GM12878 (cell line): Measurements from ENCODE around the gene CSNK1G1.

Experiments used
- ETV6 ChIP-seq, 2 experiments: fragments of 450-650 bp in 1 of 2; IDR thresholded peaks in 1 of 2; conservative IDR thresholded peaks in 1 of 2; 2 replicates each; pipeline ENCODE4 v1.6.1; 2014; ENCODE audit warnings: antibody characterized with exemption in 1 of 2, borderline replicate concordance in 1 of 2, low read depth in 1 of 2, mild to moderate bottlenecking in 1 of 2, moderate library complexity in 1 of 2
- EZH2 ChIP-seq: IDR thresholded peaks from 2 replicates; pipeline ENCODE4 v1.6.1; 2012; ENCODE audit warnings: low read depth, mild to moderate bottlenecking, control low read depth, inconsistent platforms, low read length, borderline replicate concordance; ENCODE audit not compliant: control insufficient read depth
- FOXM1 ChIP-seq: IDR thresholded peaks from 2 replicates; pipeline ENCODE4 v1.6.1; 2012; ENCODE audit warnings: low read depth, mild to moderate bottlenecking, inconsistent platforms, low read length, moderate library complexity
- NFXL1 ChIP-seq: fragments of 450-650 bp; IDR thresholded peaks from 2 replicates; pipeline ENCODE4 v1.6.1; 2017; ENCODE audit warnings: antibody characterized with exemption, mild to moderate bottlenecking, borderline replicate concordance
- NFYB ChIP-seq: IDR thresholded peaks from 2 replicates; pipeline ENCODE4 v1.6.1; 2011; ENCODE audit warnings: low read depth, mild to moderate bottlenecking, low read length, improper control_type of control experiment, moderate library complexity; ENCODE audit not compliant: insufficient read depth
- POLR2AphosphoS5 ChIP-seq: IDR thresholded peaks from 2 replicates; pipeline ENCODE4 v1.6.1; 2011; ENCODE audit warnings: mild to moderate bottlenecking, low read length, inconsistent platforms
- RCOR1 ChIP-seq: conservative IDR thresholded peaks from 2 replicates; pipeline ENCODE4 v1.6.1; 2012; ENCODE audit warnings: low read depth, low read length, improper control_type of control experiment
- TF ChIP-seq, protein P1 (sequence below): IDR thresholded peaks from 2 replicates; pipeline ENCODE4 v1.6.1; 2011; ENCODE audit warnings: mild to moderate bottlenecking, low read depth, low read length, moderate library complexity; ENCODE audit not compliant: insufficient replicate concordance
- TF ChIP-seq, protein P2 (sequence below), 3 experiments: IDR thresholded peaks in 2 of 3; conservative IDR thresholded peaks in 1 of 3; 2 replicates each; pipeline ENCODE4 v1.5.1; 2011; ENCODE audit warnings: low read depth in 3 of 3, low read length in 3 of 3, mild to moderate bottlenecking in 3 of 3, control low read depth in 2 of 3, moderate library complexity in 2 of 3, inconsistent platforms in 1 of 3, mixed read lengths in 1 of 3; ENCODE audit not compliant: control insufficient read depth in 2 of 3, insufficient read depth in 1 of 3; ENCODE audit errors: extremely low read depth in 1 of 3
- TF ChIP-seq, protein P3 (sequence below): IDR thresholded peaks from 2 replicates; pipeline ENCODE4 v1.6.1; 2012; ENCODE audit warnings: low read length, inconsistent platforms
- TF ChIP-seq, protein P4 (sequence below): fragments of 450-650 bp; IDR thresholded peaks from 2 replicates; pipeline ENCODE4 v1.6.1; 2017; ENCODE audit warnings: mild to moderate bottlenecking, low read depth, inconsistent platforms; ENCODE audit not compliant: poor library complexity, severe bottlenecking

DNA sequence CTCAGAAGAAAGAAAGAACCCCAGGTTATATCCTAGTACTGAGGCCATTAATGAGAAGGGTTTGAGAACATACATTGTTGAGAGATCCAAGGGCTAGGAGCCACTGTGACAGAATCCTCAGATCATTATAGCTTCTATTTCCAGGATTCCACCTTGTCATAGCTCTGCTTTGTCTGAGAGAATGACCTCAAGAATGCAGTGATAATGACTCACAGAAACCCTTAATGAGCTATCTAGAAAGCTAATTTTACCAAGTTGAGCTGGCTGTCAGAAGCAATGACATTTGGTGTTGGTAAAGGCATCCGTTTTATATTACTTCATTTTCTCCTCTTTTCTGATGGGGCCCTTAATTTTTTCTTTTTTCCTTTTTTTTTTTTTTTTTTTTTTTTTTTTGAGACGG, 42.6 kb upstream of the CSNK1G1 start:
- TF ChIP-seq, protein P1, sequence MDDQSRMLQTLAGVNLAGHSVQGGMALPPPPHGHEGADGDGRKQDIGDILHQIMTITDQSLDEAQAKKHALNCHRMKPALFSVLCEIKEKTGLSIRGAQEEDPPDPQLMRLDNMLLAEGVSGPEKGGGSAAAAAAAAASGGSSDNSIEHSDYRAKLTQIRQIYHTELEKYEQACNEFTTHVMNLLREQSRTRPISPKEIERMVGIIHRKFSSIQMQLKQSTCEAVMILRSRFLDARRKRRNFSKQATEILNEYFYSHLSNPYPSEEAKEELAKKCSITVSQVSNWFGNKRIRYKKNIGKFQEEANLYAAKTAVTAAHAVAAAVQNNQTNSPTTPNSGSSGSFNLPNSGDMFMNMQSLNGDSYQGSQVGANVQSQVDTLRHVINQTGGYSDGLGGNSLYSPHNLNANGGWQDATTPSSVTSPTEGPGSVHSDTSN = no peak
- TF ChIP-seq FOXM1 (no peak), RCOR1 (no peak), NFXL1 (no peak), NFYB (no peak), ETV6 (conservative IDR thresholded peaks at IDR 0.05 in 1 of 2, IDR thresholded peaks at IDR 0.05 in 1 of 2; ENCODE audit: borderline replicate concordance in 1 of 2, low read depth in 1 of 2) (no peak), EZH2 (no peak), POLR2AphosphoS5 (no peak)
- TF ChIP-seq, protein P2, sequence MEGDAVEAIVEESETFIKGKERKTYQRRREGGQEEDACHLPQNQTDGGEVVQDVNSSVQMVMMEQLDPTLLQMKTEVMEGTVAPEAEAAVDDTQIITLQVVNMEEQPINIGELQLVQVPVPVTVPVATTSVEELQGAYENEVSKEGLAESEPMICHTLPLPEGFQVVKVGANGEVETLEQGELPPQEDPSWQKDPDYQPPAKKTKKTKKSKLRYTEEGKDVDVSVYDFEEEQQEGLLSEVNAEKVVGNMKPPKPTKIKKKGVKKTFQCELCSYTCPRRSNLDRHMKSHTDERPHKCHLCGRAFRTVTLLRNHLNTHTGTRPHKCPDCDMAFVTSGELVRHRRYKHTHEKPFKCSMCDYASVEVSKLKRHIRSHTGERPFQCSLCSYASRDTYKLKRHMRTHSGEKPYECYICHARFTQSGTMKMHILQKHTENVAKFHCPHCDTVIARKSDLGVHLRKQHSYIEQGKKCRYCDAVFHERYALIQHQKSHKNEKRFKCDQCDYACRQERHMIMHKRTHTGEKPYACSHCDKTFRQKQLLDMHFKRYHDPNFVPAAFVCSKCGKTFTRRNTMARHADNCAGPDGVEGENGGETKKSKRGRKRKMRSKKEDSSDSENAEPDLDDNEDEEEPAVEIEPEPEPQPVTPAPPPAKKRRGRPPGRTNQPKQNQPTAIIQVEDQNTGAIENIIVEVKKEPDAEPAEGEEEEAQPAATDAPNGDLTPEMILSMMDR (IDR thresholded peaks at IDR 0.05 in 2 of 3, conservative IDR thresholded peaks at IDR 0.05 in 1 of 3; ENCODE audit: control insufficient read depth in 2 of 3, extremely low read depth in 1 of 3, insufficient read depth in 1 of 3, low read depth in 3 of 3, low read length in 3 of 3) = no peak
- TF ChIP-seq, protein P3, sequence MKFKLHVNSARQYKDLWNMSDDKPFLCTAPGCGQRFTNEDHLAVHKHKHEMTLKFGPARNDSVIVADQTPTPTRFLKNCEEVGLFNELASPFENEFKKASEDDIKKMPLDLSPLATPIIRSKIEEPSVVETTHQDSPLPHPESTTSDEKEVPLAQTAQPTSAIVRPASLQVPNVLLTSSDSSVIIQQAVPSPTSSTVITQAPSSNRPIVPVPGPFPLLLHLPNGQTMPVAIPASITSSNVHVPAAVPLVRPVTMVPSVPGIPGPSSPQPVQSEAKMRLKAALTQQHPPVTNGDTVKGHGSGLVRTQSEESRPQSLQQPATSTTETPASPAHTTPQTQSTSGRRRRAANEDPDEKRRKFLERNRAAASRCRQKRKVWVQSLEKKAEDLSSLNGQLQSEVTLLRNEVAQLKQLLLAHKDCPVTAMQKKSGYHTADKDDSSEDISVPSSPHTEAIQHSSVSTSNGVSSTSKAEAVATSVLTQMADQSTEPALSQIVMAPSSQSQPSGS = no peak
- TF ChIP-seq, protein P4, sequence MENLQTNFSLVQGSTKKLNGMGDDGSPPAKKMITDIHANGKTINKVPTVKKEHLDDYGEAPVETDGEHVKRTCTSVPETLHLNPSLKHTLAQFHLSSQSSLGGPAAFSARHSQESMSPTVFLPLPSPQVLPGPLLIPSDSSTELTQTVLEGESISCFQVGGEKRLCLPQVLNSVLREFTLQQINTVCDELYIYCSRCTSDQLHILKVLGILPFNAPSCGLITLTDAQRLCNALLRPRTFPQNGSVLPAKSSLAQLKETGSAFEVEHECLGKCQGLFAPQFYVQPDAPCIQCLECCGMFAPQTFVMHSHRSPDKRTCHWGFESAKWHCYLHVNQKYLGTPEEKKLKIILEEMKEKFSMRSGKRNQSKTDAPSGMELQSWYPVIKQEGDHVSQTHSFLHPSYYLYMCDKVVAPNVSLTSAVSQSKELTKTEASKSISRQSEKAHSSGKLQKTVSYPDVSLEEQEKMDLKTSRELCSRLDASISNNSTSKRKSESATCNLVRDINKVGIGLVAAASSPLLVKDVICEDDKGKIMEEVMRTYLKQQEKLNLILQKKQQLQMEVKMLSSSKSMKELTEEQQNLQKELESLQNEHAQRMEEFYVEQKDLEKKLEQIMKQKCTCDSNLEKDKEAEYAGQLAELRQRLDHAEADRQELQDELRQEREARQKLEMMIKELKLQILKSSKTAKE = no peak
